Keratinocyte (primary cell): ENCODE data around the gene CLIP4.

ENCODE experiments used
- EZH2 ChIP-seq: IDR thresholded peaks from one replicate; pipeline ENCODE4 v1.6.1; 2012; ENCODE audit warnings: inconsistent platforms, mild to moderate bottlenecking, low read length, moderate library complexity
- TF ChIP-seq, protein P1 (sequence below), 3 experiments: IDR thresholded peaks in 1 of 3; conservative IDR thresholded peaks in 1 of 3; optimal IDR thresholded peaks in 1 of 3; 2 replicates in 2 of 3; 3 replicates in 1 of 3; pipeline versions ENCODE3 to v1.5.1; 2011; ENCODE audit warnings: low read length in 3 of 3, mild to moderate bottlenecking in 3 of 3, moderate library complexity in 2 of 3, control low read depth in 1 of 3, inconsistent platforms in 1 of 3; ENCODE audit not compliant: insufficient read depth in 2 of 3; ENCODE audit errors: extremely low read depth in 1 of 3

DNA sequence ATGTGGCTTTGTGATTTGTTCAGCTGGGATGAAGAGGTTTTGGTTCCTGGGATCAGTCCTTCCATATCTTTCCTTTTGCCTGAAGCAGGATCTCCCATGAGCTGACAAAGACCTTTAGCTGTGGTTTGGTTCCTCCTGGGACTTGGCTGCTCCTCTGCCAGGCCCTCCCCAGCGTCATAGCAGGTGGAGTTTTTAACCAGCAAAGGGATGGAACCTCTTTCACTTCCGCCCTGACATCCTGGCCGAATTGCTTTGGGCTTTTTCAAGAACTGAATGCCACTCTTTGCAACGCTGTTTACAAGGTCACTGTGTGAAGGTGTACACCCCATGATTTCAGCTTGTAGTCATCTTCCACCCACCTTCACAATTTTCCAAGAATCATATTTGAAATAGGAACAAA, 41.3 kb upstream of the CLIP4 start:
- TF ChIP-seq EZH2, result no peak
- TF ChIP-seq, protein P1, sequence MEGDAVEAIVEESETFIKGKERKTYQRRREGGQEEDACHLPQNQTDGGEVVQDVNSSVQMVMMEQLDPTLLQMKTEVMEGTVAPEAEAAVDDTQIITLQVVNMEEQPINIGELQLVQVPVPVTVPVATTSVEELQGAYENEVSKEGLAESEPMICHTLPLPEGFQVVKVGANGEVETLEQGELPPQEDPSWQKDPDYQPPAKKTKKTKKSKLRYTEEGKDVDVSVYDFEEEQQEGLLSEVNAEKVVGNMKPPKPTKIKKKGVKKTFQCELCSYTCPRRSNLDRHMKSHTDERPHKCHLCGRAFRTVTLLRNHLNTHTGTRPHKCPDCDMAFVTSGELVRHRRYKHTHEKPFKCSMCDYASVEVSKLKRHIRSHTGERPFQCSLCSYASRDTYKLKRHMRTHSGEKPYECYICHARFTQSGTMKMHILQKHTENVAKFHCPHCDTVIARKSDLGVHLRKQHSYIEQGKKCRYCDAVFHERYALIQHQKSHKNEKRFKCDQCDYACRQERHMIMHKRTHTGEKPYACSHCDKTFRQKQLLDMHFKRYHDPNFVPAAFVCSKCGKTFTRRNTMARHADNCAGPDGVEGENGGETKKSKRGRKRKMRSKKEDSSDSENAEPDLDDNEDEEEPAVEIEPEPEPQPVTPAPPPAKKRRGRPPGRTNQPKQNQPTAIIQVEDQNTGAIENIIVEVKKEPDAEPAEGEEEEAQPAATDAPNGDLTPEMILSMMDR (optimal IDR thresholded peaks at IDR 0.05 in 1 of 3, IDR thresholded peaks at IDR 0.05 in 1 of 3, conservative IDR thresholded peaks at IDR 0.05 in 1 of 3; ENCODE audit: extremely low read depth in 1 of 3, insufficient read depth in 2 of 3, low read length in 3 of 3), result no peak
